Mesenchymal stem cell (in vitro differentiated cells and primary cell): Measurements from ENCODE around the gene DIO3.

Source experiments
- DNase-seq: peaks from one replicate; pipeline ENCODE4 v3.0.0-alpha.2; 2013
- H2AFZ ChIP-seq: one replicate; pipeline ENCODE4 v1.6.1; 2013; ENCODE audit warnings: low read depth, mild to moderate bottlenecking, control low read depth, inconsistent platforms, low read length, moderate library complexity
- H2AK5ac ChIP-seq: 2 replicates; pipeline ENCODE4 v1.6.1; 2013; ENCODE audit warnings: low read length, moderate library complexity, mild to moderate bottlenecking, inconsistent platforms; ENCODE audit not compliant: severe bottlenecking
- H2BK120ac ChIP-seq: one replicate; pipeline ENCODE4 v1.6.1; 2013; ENCODE audit warnings: low read depth, mild to moderate bottlenecking, inconsistent platforms, low read length, moderate library complexity
- H2BK12ac ChIP-seq, 2 experiments: one replicate each; pipeline ENCODE4 v1.6.1; 2013; ENCODE audit warnings: inconsistent platforms in 2 of 2, low read length in 2 of 2, mild to moderate bottlenecking in 2 of 2, moderate library complexity in 2 of 2, control low read depth in 1 of 2
- H2BK15ac ChIP-seq: one replicate; pipeline ENCODE4 v1.6.1; 2013; ENCODE audit warnings: mild to moderate bottlenecking, low read depth, inconsistent platforms; ENCODE audit not compliant: poor library complexity, severe bottlenecking
- H2BK5ac ChIP-seq: 2 replicates; pipeline ENCODE4 v1.6.1; 2013; ENCODE audit warnings: low read depth, mild to moderate bottlenecking, low read length, control low read depth, inconsistent platforms; ENCODE audit not compliant: poor library complexity, severe bottlenecking
- H3K14ac ChIP-seq, 2 experiments: one replicate each; pipeline ENCODE4 v1.6.1; 2013; ENCODE audit warnings: inconsistent platforms in 2 of 2, low read length in 2 of 2, control low read depth in 1 of 2, mild to moderate bottlenecking in 1 of 2, moderate library complexity in 1 of 2
- H3K18ac ChIP-seq, 2 experiments: one replicate each; pipeline ENCODE4 v1.6.1; 2013; ENCODE audit warnings: inconsistent platforms in 2 of 2, low read length in 2 of 2, control low read depth in 1 of 2, low read depth in 1 of 2, mild to moderate bottlenecking in 1 of 2
- H3K23ac ChIP-seq, 2 experiments: one replicate each; pipeline ENCODE4 v1.6.1; 2013; ENCODE audit warnings: inconsistent platforms in 2 of 2, low read length in 2 of 2, mild to moderate bottlenecking in 2 of 2, moderate library complexity in 2 of 2, control low read depth in 1 of 2
- H3K27ac ChIP-seq: 2 replicates; pipeline ENCODE4 v1.5.1; 2013; ENCODE audit warnings: mild to moderate bottlenecking, moderate library complexity, low read length, control low read depth, inconsistent platforms; ENCODE audit not compliant: poor library complexity, severe bottlenecking
- H3K27me3 ChIP-seq, 2 experiments: 2 replicates each; pipeline versions ENCODE4 v1.6.1 to v1.7.0; 2013; ENCODE audit warnings: low read length in 2 of 2, mild to moderate bottlenecking in 2 of 2, moderate library complexity in 2 of 2, control low read depth in 1 of 2, inconsistent platforms in 1 of 2; ENCODE audit not compliant: control insufficient read depth in 1 of 2, insufficient read depth in 1 of 2
- H3K36me3 ChIP-seq, 2 experiments: 2 replicates each; pipeline versions ENCODE4 v1.6.1 to v1.7.0; 2013; ENCODE audit warnings: low read length in 2 of 2, control low read depth in 1 of 2, inconsistent platforms in 1 of 2, low read depth in 1 of 2, mild to moderate bottlenecking in 1 of 2; ENCODE audit not compliant: insufficient read depth in 2 of 2, control insufficient read depth in 1 of 2
- H3K4ac ChIP-seq, 2 experiments: one replicate each; pipeline ENCODE4 v1.6.1; 2013; ENCODE audit warnings: inconsistent platforms in 2 of 2, low read length in 2 of 2, mild to moderate bottlenecking in 2 of 2, moderate library complexity in 2 of 2, control low read depth in 1 of 2, low read depth in 1 of 2
- H3K4me1 ChIP-seq: 2 replicates; pipeline ENCODE4 v1.6.1; 2013; ENCODE audit warnings: low read depth, low read length, control low read depth; ENCODE audit not compliant: control insufficient read depth, insufficient read depth
- H3K4me2 ChIP-seq: 2 replicates; pipeline ENCODE4 v1.6.1; 2013; ENCODE audit warnings: low read length, mild to moderate bottlenecking, inconsistent platforms; ENCODE audit not compliant: poor library complexity, severe bottlenecking
- H3K4me3 ChIP-seq, 2 experiments: 2 replicates each; pipeline versions ENCODE4 v1.5.1 to v1.7.0; 2013; ENCODE audit warnings: low read length in 2 of 2, mild to moderate bottlenecking in 2 of 2, control low read depth in 1 of 2, low read depth in 1 of 2; ENCODE audit not compliant: insufficient read depth in 1 of 2
- H3K79me1 ChIP-seq: replicated peaks from 2 replicates; pipeline ENCODE4 v1.6.1; 2013; ENCODE audit warnings: mild to moderate bottlenecking, control low read depth, low read length, inconsistent platforms; ENCODE audit not compliant: poor library complexity, severe bottlenecking
- H3K9ac ChIP-seq: 2 replicates; pipeline ENCODE4 v1.7.0; 2013; ENCODE audit warnings: mild to moderate bottlenecking, low read length, moderate library complexity
- H3K9me3 ChIP-seq: 2 replicates; pipeline ENCODE4 v1.7.0; 2013; ENCODE audit warnings: mild to moderate bottlenecking, low read length; ENCODE audit not compliant: control insufficient read depth
- H4K8ac ChIP-seq: one replicate; pipeline ENCODE4 v1.6.1; 2013; ENCODE audit warnings: inconsistent platforms, mild to moderate bottlenecking, low read length, moderate library complexity
- H4K91ac ChIP-seq: one replicate; pipeline ENCODE4 v1.6.1; 2013; ENCODE audit warnings: mild to moderate bottlenecking, low read length, inconsistent platforms
- WGBS: methylation state at CpG from one replicate; pipeline ENCODE4 v1.1.7; 2013; ENCODE audit warnings: mixed read lengths; 5-methylcytosine and 5-hydroxymethylcytosine counted together

Gene DIO3

GRCh38 chr14:101593411-101594238 is 32.3 kb downstream of the DIO3 start:
- no peak overlapping the region for H3K18ac ChIP-seq
- no peaks in the 10 kb centered on the region for H3K4me1 ChIP-seq
- no peak overlapping the region for H3K27ac ChIP-seq
- peaks cover 0 to 36% of the 10 kb centered on the region in 2 experiments for H3K27me3 ChIP-seq
- no peak overlapping the region for H2AK5ac ChIP-seq
- no peaks in the 10 kb centered on the region for H3K36me3 ChIP-seq
- no peak overlapping the region for H2BK15ac ChIP-seq
- H2BK12ac ChIP-seq = no peak overlapping the region
- no peak overlapping the region for H3K14ac ChIP-seq
- DNase-seq = no peak
- H3K9ac ChIP-seq = no peak overlapping the region
- H3K4ac ChIP-seq = no peak overlapping the region
- no peak overlapping the region for H2AFZ ChIP-seq
- H3K9me3 ChIP-seq = peaks cover 10% of the 10 kb centered on the region
- no peak overlapping the region for H4K91ac ChIP-seq
- no peak overlapping the region for H2BK5ac ChIP-seq
- H2BK120ac ChIP-seq = no peak overlapping the region
- no peak overlapping the region for H3K4me2 ChIP-seq
- H3K79me1 ChIP-seq = no peaks in the 10 kb centered on the region
- WGBS = 80% methylated on average over 7 of the region's 7 CpGs
- no peak overlapping the region for H3K23ac ChIP-seq
- H4K8ac ChIP-seq = no peak overlapping the region
- H3K4me3 ChIP-seq = no peak overlapping the region

GRCh38 chr14:101594511-101595148 is 33.3 kb downstream of the DIO3 start:
- Histone ChIP-seq H3K27ac (no peak overlapping the region), H3K36me3 (no peaks in the 10 kb centered on the region), H3K79me1 (no peaks in the 10 kb centered on the region), H3K27me3 (peaks cover 0 to 28% of the 10 kb centered on the region in 2 experiments), H3K4me3 (no peak overlapping the region), H2BK120ac (no peak overlapping the region), H3K4me2 (no peak overlapping the region), H3K9me3 (peaks cover 10% of the 10 kb centered on the region), H2BK15ac (no peak overlapping the region), H2AK5ac (no peak overlapping the region), H2BK12ac (no peak overlapping the region), H3K9ac (no peak overlapping the region), H4K8ac (no peak overlapping the region), H2AFZ (no peak overlapping the region), H2BK5ac (no peak overlapping the region), H3K18ac (no peak overlapping the region), H3K4me1 (no peaks in the 10 kb centered on the region), H3K14ac (no peak overlapping the region), H4K91ac (no peak overlapping the region), H3K4ac (no peak overlapping the region), H3K23ac (no peak overlapping the region)
- no peak for DNase-seq
- WGBS = 81% methylated on average over 8 of the region's 9 CpGs

GRCh38 chr14:101595349-101595748 is 34.1 kb downstream of the DIO3 start:
- Histone ChIP-seq H2BK5ac (no peak overlapping the region), H3K4me2 (no peak overlapping the region), H4K8ac (no peak overlapping the region), H2BK120ac (no peak overlapping the region), H3K79me1 (no peaks in the 10 kb centered on the region), H2BK15ac (no peak overlapping the region), H4K91ac (no peak overlapping the region), H3K36me3 (no peaks in the 10 kb centered on the region), H3K9ac (no peak overlapping the region), H2AFZ (no peak overlapping the region), H2AK5ac (no peak overlapping the region), H3K23ac (no peak overlapping the region), H3K27me3 (peaks cover 0 to 25% of the 10 kb centered on the region in 2 experiments), H3K4ac (no peak overlapping the region), H3K18ac (no peak overlapping the region), H3K14ac (no peak overlapping the region), H2BK12ac (no peak overlapping the region), H3K4me1 (no peaks in the 10 kb centered on the region), H3K27ac (no peak overlapping the region), H3K4me3 (no peak overlapping the region), H3K9me3 (peaks cover 10% of the 10 kb centered on the region)
- 72% methylated on average over 4 of the region's 4 CpGs for WGBS
- DNase-seq = no peak

GRCh38 chr14:101595887-101596721 is 34.8 kb downstream of the DIO3 start:
- no peak overlapping the region for H3K4me3 ChIP-seq
- H3K27ac ChIP-seq = no peak overlapping the region
- 53% methylated on average over 8 of the region's 8 CpGs for WGBS
- H3K4me1 ChIP-seq = no peaks in the 10 kb centered on the region
- H3K4me2 ChIP-seq = no peak overlapping the region
- H2BK12ac ChIP-seq = no peak overlapping the region
- no peak overlapping the region for H2AFZ ChIP-seq
- no peaks in the 10 kb centered on the region for H3K36me3 ChIP-seq
- no peak overlapping the region for H3K18ac ChIP-seq
- H3K14ac ChIP-seq = no peak overlapping the region
- H2BK120ac ChIP-seq = no peak overlapping the region
- no peak overlapping the region for H3K4ac ChIP-seq
- DNase-seq = no peak
- no peak overlapping the region for H2AK5ac ChIP-seq
- no peak overlapping the region for H3K23ac ChIP-seq
- H4K91ac ChIP-seq = no peak overlapping the region
- no peaks in the 10 kb centered on the region for H3K79me1 ChIP-seq
- no peak overlapping the region for H4K8ac ChIP-seq
- H3K27me3 ChIP-seq = peaks cover 0 to 17% of the 10 kb centered on the region in 2 experiments
- H2BK5ac ChIP-seq = no peak overlapping the region
- no peak overlapping the region for H3K9ac ChIP-seq
- H2BK15ac ChIP-seq = no peak overlapping the region
- peaks cover 10% of the 10 kb centered on the region for H3K9me3 ChIP-seq
